Upper lobe of left lung (tissue), 4 donors: ENCODE data around the gene RAB25.

Experiments used
- CTCF ChIP-seq, 6 experiments: fragments of 450-650 bp in 4 of 6; fragments of 200-600 bp in 2 of 6; sonication (generic) in 2 of 6; IDR thresholded peaks; one replicate each; pipeline ENCODE4 v1.5.1; 2016 to 2019; ENCODE audit warnings: antibody characterized with exemption in 6 of 6
- POLR2A ChIP-seq, 4 donors: fragments of 450-650 bp; IDR thresholded peaks; one replicate each; pipeline ENCODE4 v1.5.1; 2016 to 2017; ENCODE audit warnings: antibody characterized with exemption in 4 of 4, mild to moderate bottlenecking in 2 of 4
- POLR2AphosphoS5 ChIP-seq, 2 donors: sonication (generic); formaldehyde crosslinking; IDR thresholded peaks; one replicate each; pipeline ENCODE4 v1.5.1; 2017; ENCODE audit warnings: antibody characterized with exemption in 2 of 2

- no peak for TF ChIP-seq POLR2A (IDR thresholded peaks at IDR 0.05)
- TF ChIP-seq CTCF (IDR thresholded peaks at IDR 0.05), result no peak
- no peak for TF ChIP-seq POLR2AphosphoS5 (IDR thresholded peaks at IDR 0.05)
Observed at GRCh38 chr1:156055281-156056048, 5.5 kb upstream of the RAB25 start.
